GM19324 (cell line): ENCODE data around the gene GPR142.

Experiments used
- ATAC-seq: cut with Tn5 transposase; IDR thresholded peaks from one replicate; pipeline ENCODE4 v1.9.1; 2021; ENCODE audit warnings: mild to moderate bottlenecking, moderate library complexity; ENCODE audit not compliant: unreplicated experiment, low FRiP score

Gene GPR142, protein sequence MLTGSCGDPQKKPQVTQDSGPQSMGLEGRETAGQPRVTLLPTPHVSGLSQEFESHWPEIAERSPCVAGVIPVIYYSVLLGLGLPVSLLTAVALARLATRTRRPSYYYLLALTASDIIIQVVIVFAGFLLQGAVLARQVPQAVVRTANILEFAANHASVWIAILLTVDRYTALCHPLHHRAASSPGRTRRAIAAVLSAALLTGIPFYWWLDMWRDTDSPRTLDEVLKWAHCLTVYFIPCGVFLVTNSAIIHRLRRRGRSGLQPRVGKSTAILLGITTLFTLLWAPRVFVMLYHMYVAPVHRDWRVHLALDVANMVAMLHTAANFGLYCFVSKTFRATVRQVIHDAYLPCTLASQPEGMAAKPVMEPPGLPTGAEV

DNA sequence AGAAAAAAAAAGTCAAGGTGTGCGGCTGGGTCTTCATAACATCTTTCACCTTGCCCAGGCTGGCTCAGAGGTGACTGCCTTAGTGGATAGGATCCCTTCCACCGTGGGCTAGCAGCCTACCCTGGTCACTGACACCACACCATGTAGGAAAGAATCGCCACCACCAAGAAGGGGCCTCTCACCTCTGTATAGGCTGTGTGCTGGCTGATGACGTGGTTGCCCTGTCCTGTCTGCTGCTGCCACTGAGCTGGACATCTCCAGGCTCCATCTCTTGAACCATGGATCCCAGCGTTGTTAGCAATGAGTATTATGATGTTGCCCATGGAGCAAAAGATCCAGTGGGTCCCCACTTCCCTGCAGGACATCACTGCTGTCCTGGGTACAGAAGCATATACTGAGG lies at the start of gene GPR142:
Gene GPR142 (plus strand): TSS at position 301 of the 400 bp plus-strand sequence. CDS start 2,035 bp downstream, outside the sequence.
- ATAC-seq: no peak

DNA sequence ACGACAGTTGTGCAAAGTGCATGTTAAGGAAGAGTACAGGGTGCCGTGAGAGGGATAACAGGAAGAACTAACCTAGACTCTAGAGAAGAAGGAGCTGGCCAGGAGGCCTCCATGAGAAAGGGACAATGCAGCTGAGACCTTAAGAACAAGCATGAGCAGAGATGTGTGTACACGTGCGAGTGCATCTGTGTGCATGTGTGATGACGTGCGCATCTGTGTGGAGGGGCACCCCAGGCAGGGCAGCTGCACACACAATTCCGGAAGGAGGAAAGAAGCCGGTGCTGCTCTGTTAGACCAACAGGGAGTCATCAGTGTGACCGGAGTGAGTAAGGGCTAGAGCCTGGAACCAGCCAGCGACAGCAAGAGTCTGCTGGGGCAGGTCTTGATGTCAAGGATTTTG lies 48.9 kb upstream of the GPR142 start:
- no peak for ATAC-seq

DNA sequence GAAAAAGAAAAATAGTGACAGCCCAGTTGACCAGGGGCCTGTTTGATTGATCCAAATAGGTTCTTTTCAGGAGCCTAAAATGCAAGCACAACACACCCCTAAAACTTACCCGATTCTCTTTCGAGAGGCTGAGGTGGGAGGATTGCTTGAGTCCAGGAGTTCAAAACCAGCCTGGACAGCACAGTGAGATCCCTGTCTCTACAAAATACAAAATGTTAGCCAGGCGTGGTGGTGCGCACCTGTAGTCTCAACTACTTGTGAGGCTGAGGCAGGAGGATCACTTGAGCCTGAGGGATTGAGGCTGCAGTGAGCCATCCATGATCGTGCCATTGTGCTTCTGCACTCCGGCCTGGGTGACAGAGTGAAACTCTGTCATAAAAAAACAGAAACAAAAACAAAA lies 42.8 kb upstream of the GPR142 start:
- no peak for ATAC-seq

DNA sequence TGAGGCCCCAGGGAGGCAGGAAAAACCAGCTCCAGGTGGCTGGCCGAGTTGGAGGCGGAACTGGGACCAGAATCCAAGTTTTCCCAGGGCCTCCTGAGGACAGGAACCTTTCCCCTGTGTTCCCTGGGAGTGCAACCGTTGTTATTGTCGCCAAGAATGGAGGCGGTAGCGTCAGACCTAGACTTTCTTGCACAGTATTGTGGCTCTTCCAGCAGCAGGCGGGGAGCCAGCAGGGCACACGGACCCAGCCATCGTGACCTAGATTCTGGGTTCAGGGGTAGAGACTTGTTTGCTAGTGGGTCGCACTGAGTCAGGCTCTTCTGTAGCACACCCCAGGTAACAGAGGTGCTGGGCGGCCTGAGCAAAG lies 41.9 kb upstream of the GPR142 start:
- ATAC-seq: no peak

DNA sequence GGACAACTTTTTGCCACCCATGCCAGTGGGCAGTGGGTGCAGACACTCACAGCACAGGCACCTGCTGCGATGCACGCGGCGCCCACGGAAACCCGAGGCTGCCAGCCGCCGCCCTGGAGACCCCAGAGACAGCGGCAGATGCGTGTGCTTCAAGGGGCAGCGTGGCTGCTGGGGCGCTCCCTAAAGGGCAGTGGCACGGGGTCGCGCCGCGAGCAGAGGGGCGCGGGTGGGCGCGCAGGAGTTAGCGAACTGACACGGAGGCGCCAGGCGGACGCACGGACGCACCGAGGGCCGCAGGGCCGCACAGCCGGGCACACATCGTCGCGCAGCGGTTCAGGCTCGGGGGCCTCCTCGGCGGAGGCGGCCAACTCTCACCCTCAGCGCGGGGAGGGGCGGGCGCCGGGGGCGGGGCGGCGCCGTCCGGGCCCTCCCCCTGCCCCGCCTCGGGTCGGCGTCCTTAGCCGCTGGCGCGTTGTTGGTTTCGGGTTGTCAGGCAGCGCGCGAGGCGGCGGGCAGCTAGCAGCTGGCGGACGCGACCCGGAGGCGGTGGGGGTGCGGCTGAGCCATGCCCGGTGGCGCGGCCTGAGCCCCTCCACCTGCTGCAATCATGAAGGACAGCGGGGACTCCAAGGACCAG lies 41.4 kb upstream of the GPR142 start, which contains the start of gene KIF19:
Gene KIF19 (plus strand): TSS at position 484 of the 637 bp plus-strand sequence. CDS start 124 bp downstream, at position 608.
- peak; percentile 58 for ATAC-seq

DNA sequence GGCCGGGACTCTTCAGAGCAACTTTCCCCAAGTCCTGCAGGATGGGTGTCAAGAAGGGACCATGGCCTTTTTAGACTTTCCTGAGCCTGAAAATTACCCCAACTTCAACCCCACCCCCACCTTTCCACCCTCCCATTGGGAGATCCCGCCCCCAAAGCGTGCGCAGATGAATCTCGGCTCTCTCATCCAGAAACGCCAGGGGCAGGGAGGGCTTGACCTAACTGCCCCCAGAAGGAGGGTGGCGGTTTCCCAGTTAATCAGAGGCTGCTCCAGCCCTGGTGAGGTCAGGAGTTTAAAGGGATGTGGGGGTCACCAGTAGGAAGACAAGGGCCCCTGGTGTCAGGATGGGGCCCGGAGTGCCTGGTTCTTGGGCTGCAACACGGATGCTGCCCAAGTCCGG lies 40.8 kb upstream of the GPR142 start:
- no peak for ATAC-seq

DNA sequence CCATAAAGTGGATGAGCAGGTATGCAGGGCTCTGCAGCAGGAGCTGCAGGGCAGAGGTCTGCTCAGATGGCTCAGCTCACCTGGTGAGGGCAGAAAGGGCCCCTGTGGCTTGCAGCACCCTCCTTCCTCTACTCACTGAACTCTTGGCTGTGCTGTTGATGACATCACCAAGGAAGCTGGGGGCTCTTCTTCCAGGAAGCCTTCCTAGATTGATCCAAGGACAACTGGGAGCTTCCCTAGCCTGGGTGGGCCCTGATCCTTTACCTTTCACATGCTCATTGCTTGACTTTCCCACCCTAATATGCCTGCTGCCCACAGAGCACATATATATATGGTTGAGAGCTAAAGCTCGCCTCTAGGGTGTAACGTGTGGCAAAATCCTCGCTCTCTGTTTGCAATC lies 38.8 kb upstream of the GPR142 start:
- no peak for ATAC-seq

DNA sequence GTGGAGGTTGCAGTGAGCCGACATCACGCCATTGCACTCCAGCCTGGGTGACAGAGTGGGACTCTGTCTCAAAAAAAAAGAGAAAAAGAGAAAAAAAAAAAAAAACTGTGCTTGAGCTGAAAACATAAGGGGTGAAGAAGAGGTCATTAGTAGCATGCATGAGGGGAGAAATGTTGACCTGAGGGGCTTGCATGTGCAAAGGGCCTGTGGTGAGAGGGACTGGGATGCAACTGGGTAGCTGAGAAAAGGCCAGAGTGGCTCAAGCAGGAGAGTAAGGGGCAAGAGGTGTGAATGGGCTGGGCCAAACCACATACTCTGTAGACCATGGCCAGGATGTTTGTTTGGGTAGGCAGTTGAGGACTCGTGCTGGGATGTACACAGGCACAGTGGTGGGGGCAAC lies 37.9 kb upstream of the GPR142 start:
- ATAC-seq: no peak

DNA sequence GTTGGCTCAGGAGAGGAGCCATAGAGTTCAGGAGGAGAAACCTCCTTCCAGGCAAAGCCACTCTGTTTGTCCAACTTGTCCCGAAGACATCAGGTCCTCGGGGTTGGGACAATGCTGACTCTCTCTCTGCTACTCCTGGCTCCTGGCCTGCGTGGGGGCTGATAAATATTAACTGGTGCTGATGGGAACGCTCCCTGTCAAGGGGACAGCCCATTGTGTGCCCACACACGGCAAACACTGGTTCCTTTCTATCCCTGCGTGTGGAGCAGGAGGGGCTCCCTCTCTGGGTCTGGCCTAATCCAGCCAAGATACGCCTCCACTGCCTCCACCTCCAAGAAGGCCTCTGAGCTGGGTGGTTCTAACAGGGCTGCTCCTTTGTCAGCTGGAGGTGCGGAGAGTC lies 36.9 kb upstream of the GPR142 start:
- ATAC-seq: no peak

DNA sequence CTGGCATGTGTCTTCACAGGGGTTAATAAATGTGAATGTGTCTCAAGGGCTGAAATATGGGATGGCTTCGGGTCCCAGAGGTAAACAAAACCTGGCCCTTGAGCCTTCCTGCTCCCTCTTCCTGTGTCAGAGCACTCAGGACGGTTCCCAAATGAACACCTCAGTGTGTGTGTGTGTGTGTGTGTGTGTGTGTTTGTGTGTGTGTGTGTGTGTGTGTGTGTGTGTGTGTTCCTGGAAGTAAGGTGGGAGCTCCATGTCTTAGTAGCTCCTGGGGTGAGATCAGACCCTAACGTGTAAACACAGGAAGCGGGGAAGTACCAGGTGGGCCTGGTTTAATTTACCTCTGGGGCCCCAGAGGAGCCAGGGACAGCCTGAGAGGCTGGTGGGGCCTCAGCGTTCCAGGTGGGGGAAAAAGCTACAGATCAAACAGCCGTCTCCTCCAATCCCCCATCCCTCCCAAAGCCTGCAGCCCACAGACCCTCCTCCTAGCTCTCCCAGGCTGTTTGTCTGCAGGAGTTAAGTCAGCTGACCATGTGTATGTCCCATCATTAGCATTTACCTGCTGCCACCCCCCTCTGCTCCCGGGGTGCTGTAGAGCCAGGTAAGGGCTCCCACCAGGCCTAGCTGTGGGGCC lies 35.2 kb upstream of the GPR142 start:
- ATAC-seq: no peak

DNA sequence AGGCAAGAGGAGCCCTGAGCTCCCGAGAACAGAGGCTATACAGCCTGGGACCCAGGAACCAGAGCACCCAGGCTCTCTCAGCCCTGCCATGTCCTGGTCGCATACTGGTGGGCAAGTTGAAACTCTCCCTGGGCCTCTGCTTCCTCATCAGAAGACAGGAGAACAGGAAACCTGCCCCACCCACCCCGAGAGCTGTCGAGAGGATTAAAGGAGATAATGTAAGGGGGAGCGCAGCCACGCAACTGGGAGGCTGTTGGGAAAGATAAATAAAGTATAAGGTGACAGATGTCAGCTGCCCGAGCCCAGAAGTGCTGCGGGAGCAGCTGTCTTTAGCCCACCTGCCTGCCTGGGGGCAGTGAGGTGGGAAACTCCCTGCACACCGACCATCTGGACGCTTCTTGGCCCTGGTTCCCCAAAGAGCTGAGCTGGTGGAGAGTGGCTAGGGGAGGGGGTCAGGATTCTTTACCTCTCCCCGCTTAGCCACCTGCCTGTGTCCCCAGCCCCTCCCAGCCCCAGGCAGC lies 34.5 kb upstream of the GPR142 start:
- no peak for ATAC-seq

DNA sequence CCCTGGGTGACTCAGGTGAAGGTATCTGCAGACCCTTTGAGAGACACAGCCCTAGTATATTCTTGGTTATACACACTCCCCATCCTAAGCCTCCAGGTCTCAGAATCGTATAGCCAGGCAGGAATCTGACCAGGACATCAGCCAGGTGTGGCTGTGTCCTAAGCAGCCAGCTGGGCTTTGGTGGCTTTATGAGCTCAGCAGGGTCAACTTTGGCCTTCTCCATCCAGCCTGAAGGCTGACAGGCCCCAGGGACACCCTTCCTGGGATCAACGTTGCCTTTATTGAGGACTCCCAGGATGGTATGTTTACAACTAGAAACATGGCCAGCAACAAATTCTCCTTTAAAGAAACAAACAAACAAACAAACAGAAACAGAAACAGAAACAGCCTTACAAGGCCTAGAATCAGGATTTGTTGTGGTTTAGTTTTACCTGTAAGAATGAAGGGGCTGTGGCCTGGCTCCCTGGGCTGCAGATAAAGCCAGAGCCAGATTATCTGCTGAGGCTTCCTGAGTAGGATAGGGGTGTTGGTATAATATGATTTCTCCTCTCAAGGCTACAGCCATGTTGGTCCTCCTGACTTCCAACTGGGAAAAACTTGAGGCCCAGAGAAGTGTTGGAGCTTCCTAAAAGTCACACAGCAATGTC lies 32.8 kb upstream of the GPR142 start:
- no peak for ATAC-seq

DNA sequence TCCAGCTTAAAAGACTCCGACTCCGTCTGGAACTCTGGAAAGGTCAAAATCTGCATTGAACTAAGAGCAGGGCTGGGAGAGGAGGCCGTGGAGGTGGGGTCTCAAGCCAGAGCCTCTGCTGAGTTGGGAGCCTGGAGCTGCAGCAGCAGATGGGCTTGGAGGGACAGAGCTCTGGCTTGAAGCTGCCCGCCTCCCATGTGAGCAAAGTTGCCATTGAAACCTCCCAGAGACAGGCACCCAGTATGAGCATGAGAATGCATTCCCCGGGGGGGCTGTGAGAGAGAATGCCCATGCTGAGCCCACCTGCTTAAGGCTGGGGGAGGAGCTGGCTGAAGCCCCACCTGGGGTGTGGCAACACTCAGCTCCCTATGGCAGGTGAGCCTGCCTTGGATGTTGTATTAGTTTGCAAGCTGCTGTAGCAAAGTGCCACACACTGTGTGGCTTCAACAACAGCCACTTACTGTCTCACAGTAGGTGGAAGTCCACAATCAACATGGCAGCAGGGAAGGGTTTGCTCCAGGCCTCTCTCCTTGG lies 31.7 kb upstream of the GPR142 start:
- ATAC-seq: no peak

DNA sequence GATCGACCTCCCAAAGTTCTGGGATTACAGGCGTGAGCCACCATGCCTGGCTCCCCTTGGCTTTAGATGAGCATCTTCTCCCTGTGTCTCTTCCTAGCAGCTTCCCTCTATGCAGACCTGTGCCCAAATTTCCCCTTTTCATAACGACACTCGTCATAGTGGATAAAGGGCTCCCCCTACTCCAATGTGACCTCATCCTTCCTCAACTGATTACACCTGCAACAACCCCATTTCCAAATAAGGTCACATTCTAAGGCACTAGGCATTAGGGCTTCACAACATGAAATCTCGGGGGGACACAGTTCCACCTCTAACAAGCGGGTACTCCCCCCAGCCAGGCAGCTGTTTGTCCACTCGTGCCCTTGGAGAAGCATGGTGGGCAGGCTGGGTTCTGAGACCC lies 31.0 kb upstream of the GPR142 start:
- no peak for ATAC-seq

DNA sequence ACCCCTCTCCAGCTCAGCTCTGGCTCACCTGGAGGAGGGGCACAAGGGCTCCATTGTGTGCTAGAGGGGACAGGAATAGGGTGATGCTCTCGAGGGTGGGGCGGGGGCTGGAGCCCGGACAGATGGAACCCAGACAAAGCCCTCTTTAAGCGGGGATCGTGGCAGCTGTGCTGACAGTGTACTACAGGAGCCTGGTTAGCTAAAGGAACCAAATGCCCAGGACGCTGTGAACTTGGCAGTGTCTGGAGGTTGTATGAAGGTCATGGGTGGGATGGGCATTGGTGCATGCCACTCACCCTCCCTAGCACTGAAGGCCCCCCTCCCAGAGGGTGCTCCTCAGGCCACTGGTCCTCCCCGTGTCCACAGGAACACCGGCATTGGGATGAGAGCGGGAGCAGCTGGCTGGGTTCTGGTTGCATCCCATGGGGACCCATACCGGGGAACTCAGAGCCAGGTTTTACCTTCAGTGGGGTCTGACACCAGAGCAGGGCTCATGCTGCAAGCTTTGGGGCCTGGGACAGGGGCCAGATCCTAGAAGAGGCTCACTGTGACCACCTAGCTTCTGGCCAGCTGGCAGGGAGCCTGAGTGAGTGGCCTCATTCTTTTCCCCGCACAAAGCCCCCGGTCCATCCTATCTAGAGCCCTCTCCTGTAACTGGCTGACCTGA lies 29.3 kb upstream of the GPR142 start:
- no peak for ATAC-seq

DNA sequence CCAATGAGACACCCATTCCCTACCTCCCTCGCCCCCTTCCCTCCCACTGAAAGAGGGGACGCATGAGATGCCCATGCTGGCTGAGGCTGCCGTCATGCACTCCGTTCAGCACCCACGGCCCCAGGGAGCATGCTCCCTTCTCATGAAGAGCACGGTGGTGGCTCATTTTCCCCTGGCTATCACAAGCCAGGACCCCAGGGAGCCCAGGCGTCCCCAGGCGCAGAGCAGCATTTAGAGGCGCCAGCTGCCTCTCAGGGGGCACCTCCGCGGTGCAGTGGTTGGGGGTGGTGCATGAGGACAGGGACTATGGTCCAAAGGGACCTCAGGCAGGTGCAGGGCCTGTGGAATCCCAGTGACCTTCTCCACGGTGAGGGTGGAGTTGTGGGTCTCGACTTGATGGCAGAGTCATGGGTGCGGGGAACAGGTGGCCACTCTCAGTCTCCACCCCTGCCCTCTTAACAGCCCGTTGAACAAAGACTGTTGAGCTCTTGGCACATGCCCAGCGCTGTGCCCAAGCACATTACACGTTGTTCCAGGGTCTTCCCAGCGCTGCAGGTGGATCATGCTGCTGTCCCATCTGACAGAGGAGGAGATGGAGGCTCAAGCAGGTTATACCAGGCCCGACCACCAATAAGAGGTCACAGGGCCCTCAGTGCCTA lies 27.6 kb upstream of the GPR142 start:
- ATAC-seq: no peak

DNA sequence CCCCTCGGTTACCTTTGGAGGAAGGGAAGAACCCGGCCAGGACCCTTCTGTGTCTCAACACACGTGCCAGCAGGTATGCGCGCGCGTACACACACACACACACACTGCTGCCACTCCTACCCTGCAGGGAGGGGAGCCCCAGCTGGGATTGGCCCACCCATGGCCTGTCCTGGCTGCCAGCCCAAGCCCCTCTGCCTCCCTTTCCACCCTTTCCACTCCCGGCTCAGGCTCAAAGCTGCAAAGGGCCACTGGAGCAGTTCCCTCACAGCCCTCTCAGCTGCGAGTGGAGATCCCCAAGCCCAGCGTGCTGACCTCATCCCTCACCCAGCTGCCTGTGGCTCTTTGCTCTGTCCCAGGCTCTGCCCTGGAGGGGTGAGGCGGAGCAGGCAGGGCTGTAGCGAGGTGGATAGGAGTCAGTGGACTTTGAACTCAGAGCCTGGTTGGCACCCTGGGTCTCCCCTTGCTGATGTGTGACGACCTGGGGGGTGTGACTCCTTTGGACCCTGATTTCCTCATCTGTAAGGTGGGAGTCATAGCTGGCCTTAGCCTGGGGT lies 26.8 kb upstream of the GPR142 start:
- ATAC-seq: no peak

DNA sequence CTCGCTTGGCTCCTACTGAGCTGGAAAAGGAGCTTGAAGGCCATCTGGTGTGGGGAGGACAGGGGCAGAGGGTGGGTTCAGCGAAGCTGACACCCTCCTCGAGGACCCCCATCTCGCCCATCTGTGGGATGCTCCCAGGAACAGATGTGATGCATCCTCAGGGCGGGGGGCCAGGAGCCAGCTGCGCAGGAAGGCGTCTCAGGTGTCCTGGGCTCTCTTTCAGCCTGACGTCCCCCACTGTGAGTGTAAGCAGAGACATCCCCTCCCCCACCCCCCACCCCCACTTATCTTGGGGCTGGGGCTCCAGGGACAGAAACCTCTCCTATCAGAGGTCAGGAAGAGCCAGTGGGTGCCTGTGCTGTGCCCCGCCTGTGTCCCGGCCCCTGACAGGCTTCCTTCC lies 25.1 kb upstream of the GPR142 start:
- no peak for ATAC-seq

DNA sequence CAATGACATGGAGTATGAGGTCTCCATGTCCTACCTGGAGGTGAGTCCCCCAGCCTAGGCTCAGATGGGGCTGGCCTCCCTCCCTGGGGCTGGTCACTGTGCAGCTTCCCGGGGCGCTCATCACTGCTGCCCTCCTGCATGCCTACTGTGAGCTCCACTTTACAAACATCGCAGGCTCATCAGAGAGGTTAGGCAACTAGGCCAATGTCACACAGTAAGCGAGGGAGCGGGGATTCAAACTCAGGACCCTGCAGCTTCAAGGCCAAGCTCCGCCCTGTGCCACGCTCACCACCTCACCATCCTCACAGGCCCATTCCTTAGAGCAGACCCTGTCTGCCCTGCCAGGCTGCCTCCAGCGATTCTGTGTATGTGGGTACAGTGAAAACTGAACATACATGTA lies 24.2 kb upstream of the GPR142 start:
- ATAC-seq: no peak
